ENCODE data around the gene AP2A1.

- TF ChIP-seq CTCF (IDR thresholded peaks at IDR 0.05) = no peak
- TF ChIP-seq POLR2A (IDR thresholded peaks at IDR 0.05) = no peak
These were observed 66.8 kb downstream of the AP2A1 start for GRCh38 chr19:49833599-49833998.
